ENCODE measurements around the gene TTC39B. TPM values are rescaled to one million over a fixed set of nuclear protein-coding genes. Genes with fewer than 3 reads are reported as not detected.

Gene TTC39B
- total and polyA plus RNA-seq, 2 of the 8 experiments (the other 6 are each of a cell fraction or from before 2014, with no cell fraction given): 1.6 to 10.9 TPM

- 90% methylated on average over 7 of the region's 7 CpGs; no CpG with 5 or more reads in 1 of the 2 experiments for WGBS, 2 experiments (ENCODE audit: extremely low coverage in 1 of 2, insufficient coverage in 1 of 2, insufficient read length in 1 of 2, insufficient replicate concordance in 2 of 2, low coverage in 1 of 2, low lambda C conversion rate in 2 of 2, missing lambda C conversion rate in 1 of 2)
- H3K4me1 ChIP-seq (replicated peaks in 1 of 4; ENCODE audit: control insufficient read depth in 3 of 4, insufficient read depth in 4 of 4, low read length in 3 of 4): no peaks in the 10 kb centered on the region
- no peak overlapping the region for H3K9ac ChIP-seq (replicated peaks in 1 of 4; ENCODE audit: extremely low read depth in 1 of 4, low read depth in 3 of 4, low read length in 3 of 4)
- H4K91ac ChIP-seq (replicated peaks; ENCODE audit: insufficient read length, low read length): no peak overlapping the region
- H3K14ac ChIP-seq (ENCODE audit: insufficient read length): no peak overlapping the region
- no peak overlapping the region for H3K23ac ChIP-seq (ENCODE audit: insufficient read length)
- no peaks in the 10 kb centered on the region; a peak in 1 of 4 replicates for H3K9me3 ChIP-seq (ENCODE audit: insufficient read depth in 2 of 2, low read depth in 1 of 2, low read length in 1 of 2)
- TF ChIP-seq TAF1 (IDR thresholded peaks at IDR 0.05; ENCODE audit: low read depth, low read length) (no peak), YY1 (IDR thresholded peaks at IDR 0.05; ENCODE audit: low read depth, low read length) (no peak), POLR2A (IDR thresholded peaks at IDR 0.05; ENCODE audit: control extremely low read depth in 1 of 2, low read depth in 2 of 2, low read length in 2 of 2) (no peak), MAX (IDR thresholded peaks at IDR 0.05) (no peak), NRF1 (IDR thresholded peaks at IDR 0.05; ENCODE audit: low read depth, low read length) (no peak), SUZ12 (IDR thresholded peaks at IDR 0.05; ENCODE audit: low read length) (no peak), BRCA1 (IDR thresholded peaks at IDR 0.05; ENCODE audit: low read depth, low read length) (no peak), EGR1 (IDR thresholded peaks at IDR 0.05; ENCODE audit: borderline replicate concordance, low read depth, low read length) (no peak)
- H4K20me1 ChIP-seq (replicated peaks in 1 of 2; ENCODE audit: control insufficient read depth in 1 of 2, insufficient read depth in 2 of 2, low read length in 2 of 2): no peaks in the 10 kb centered on the region
- no peak overlapping the region for H2AK5ac ChIP-seq (ENCODE audit: low read depth, low read length)
- DNase-seq (ENCODE audit: low read depth in 1 of 2, low spot score in 2 of 2) (no peak), FAIRE-seq (no peak)
- POLR2A ChIA-PET (ENCODE audit: partially characterized antibody): no interaction called here
- H3K79me2 ChIP-seq (ENCODE audit: control insufficient read depth in 1 of 2, insufficient read depth in 2 of 2, low read length in 2 of 2): no peaks in the 10 kb centered on the region
- no peak overlapping the region for H2BK120ac ChIP-seq (replicated peaks; ENCODE audit: low read depth, low read length)
- no peak overlapping the region for H3K4me3 ChIP-seq (ENCODE audit: extremely low read depth in 1 of 4, insufficient read depth in 2 of 4, low read depth in 3 of 4, low read length in 4 of 4)
- no peak overlapping the region for H2AFZ ChIP-seq (ENCODE audit: low read length)
- no peak overlapping the region for H3K56ac ChIP-seq (replicated peaks; ENCODE audit: insufficient read length, low read depth, low read length)
- H3K4ac ChIP-seq (replicated peaks; ENCODE audit: insufficient read length, low read depth, low read length): no peak overlapping the region
- H3K79me1 ChIP-seq (ENCODE audit: low read depth, low read length): no peaks in the 10 kb centered on the region
- no peak overlapping the region for H2BK12ac ChIP-seq (ENCODE audit: low read depth, low read length)
- no peak overlapping the region for H3K4me2 ChIP-seq (ENCODE audit: insufficient read depth in 1 of 2, low read depth in 2 of 2, low read length in 2 of 2)
- CTCF ChIA-PET (ENCODE audit: partially characterized antibody): interaction anchor here (0.5 to 1.3 kb wide), 5 partner anchors 9 to 665 kb away, joined by 3 to 4 read pairs (median 3); no protein-coding TSS in a partner anchor
- no peak overlapping the region for H2BK20ac ChIP-seq (ENCODE audit: low read length)
- no peak overlapping the region for H3K18ac ChIP-seq (ENCODE audit: extremely low read depth, low read length)
- no peaks in the 10 kb centered on the region for H3K27me3 ChIP-seq (replicated peaks in 1 of 4; ENCODE audit: control insufficient read depth in 3 of 4, extremely low read depth in 1 of 4, insufficient read depth in 3 of 4, low read length in 3 of 4)
- no peak overlapping the region for H4K8ac ChIP-seq (ENCODE audit: extremely low read depth, insufficient read depth, low read length)
- no peak overlapping the region for H2BK5ac ChIP-seq (ENCODE audit: low read depth, low read length)
- H3K36me3 ChIP-seq (ENCODE audit: control insufficient read depth in 2 of 4, insufficient read depth in 4 of 4, low read length in 3 of 4): peaks cover 0 to 2% (median 0%) of the 10 kb centered on the region in 4 experiments; a peak in 1 of 8 replicates
- H4K5ac ChIP-seq (ENCODE audit: insufficient read length, low read depth, low read length): no peak overlapping the region
- no peak overlapping the region for H2BK15ac ChIP-seq (ENCODE audit: low read length)
- no peak overlapping the region for H3K27ac ChIP-seq (ENCODE audit: low read depth, low read length)
- no peaks in the 10 kb centered on the region; the same call in 1 of the 2 replicates for H3K23me2 ChIP-seq (ENCODE audit: low read depth, low read length)
Observed at GRCh38 chr9:15205632-15206420, 101.2 kb downstream of the TTC39B start.

Measured in H1 (cell line).